Esophagus (tissue), 2 donors: ENCODE data around the gene SEC24B. TPM values are rescaled to one million over a fixed set of nuclear protein-coding genes. Genes with fewer than 3 reads are reported as not detected.

ENCODE experiments used
- H3K27ac ChIP-seq, 2 donors: one replicate each; pipeline ENCODE4 v1.5.1; 2013; ENCODE audit warnings: low read depth in 2 of 2, mild to moderate bottlenecking in 2 of 2, inconsistent platforms in 1 of 2, low read length in 1 of 2, moderate library complexity in 1 of 2
- H3K27me3 ChIP-seq, 2 donors: one replicate each; pipeline ENCODE4 v1.6.1; 2013; ENCODE audit warnings: low read length in 2 of 2, control low read depth in 1 of 2, mild to moderate bottlenecking in 1 of 2; ENCODE audit not compliant: insufficient read depth in 2 of 2, control insufficient read depth in 1 of 2
- H3K36me3 ChIP-seq, 2 donors: one replicate each; pipeline ENCODE4 v1.6.1; 2013; ENCODE audit warnings: low read length in 1 of 2; ENCODE audit not compliant: control insufficient read depth in 2 of 2, insufficient read depth in 2 of 2
- H3K4me1 ChIP-seq, 2 donors: one replicate each; pipeline ENCODE4 v1.6.1; 2013; ENCODE audit warnings: low read length in 1 of 2; ENCODE audit not compliant: control insufficient read depth in 2 of 2, insufficient read depth in 2 of 2
- H3K4me3 ChIP-seq, 2 donors: one replicate each; pipeline ENCODE4 v1.5.1; 2013; ENCODE audit warnings: low read length in 2 of 2, mild to moderate bottlenecking in 2 of 2, low read depth in 1 of 2, moderate library complexity in 1 of 2
- H3K9me3 ChIP-seq, 2 donors: one replicate each; pipeline ENCODE4 v1.6.1; 2013; ENCODE audit warnings: mild to moderate bottlenecking in 2 of 2, low read depth in 1 of 2, low read length in 1 of 2, moderate library complexity in 1 of 2; ENCODE audit not compliant: control insufficient read depth in 2 of 2, insufficient read depth in 1 of 2
- WGBS, 2 donors: extraction: QIAGEN DNeasy Blood & Tissue Kit; methylation state at CpG; one replicate each; pipeline ENCODE4 v1.1.7; 2013; 5-methylcytosine and 5-hydroxymethylcytosine counted together
- polyA plus RNA-seq, 2 donors: library from polyadenylated mRNA; stranded (reverse); fragments of 200-250 nt; gene quantifications; one replicate each; pipeline ENCODE4 v1.2.3, GENCODE V29; 2013
- donor health status: healthy with polysubstance abuse.
- donor health status: Bipolar disorder and iron deficiency.

Gene SEC24B
- polyA plus RNA-seq, 2 donors: 7.4 to 10.0 TPM

GRCh38 chr4:109408711-109409110, 24.9 kb upstream of the SEC24B start:
- Histone ChIP-seq H3K4me3 (no peak overlapping the region), H3K27ac (no peak overlapping the region), H3K4me1 (no peaks in the 10 kb centered on the region), H3K9me3 (no peaks in the 10 kb centered on the region), H3K36me3 (no peaks in the 10 kb centered on the region), H3K27me3 (no peaks in the 10 kb centered on the region)
- 72 to 77% methylated on average over 3 of the region's 3 CpGs for WGBS, 2 donors

GRCh38 chr4:109410226-109410625, 23.4 kb upstream of the SEC24B start:
- H3K27ac ChIP-seq: no peak overlapping the region
- no peaks in the 10 kb centered on the region for H3K36me3 ChIP-seq
- no peaks in the 10 kb centered on the region for H3K9me3 ChIP-seq
- WGBS, 2 donors: 90 to 93% methylated on average over 9 of the region's 9 CpGs
- H3K4me3 ChIP-seq: no peak overlapping the region
- H3K4me1 ChIP-seq: no peaks in the 10 kb centered on the region
- no peaks in the 10 kb centered on the region for H3K27me3 ChIP-seq

- 76 to 82% methylated on average over 3 of the region's 3 CpGs for WGBS, 2 donors
- H3K27me3 ChIP-seq: no peaks in the 10 kb centered on the region
- no peaks in the 10 kb centered on the region for H3K4me1 ChIP-seq
Measured at GRCh38 chr4:109410776-109411175, 22.8 kb upstream of the SEC24B start.

GRCh38 chr4:109411964-109412363, 21.7 kb upstream of the SEC24B start:
- Histone ChIP-seq H3K36me3 (no peaks in the 10 kb centered on the region), H3K27me3 (no peaks in the 10 kb centered on the region), H3K27ac (no peak overlapping the region), H3K4me3 (no peak overlapping the region), H3K9me3 (no peaks in the 10 kb centered on the region), H3K4me1 (no peaks in the 10 kb centered on the region)
- WGBS, 2 donors: 59 to 67% methylated on average over 2 of the region's 2 CpGs

More at GRCh38 chr4:109410776-109411175, 22.8 kb upstream of the SEC24B start:
- no peak overlapping the region for H3K27ac ChIP-seq
- no peaks in the 10 kb centered on the region for H3K36me3 ChIP-seq
- no peak overlapping the region for H3K4me3 ChIP-seq
- no peaks in the 10 kb centered on the region for H3K9me3 ChIP-seq

- Histone ChIP-seq H3K27ac (no peak overlapping the region), H3K36me3 (no peaks in the 10 kb centered on the region)
- 60 to 90% methylated on average over 1 of the region's 1 CpG for WGBS, 2 donors
Measured at GRCh38 chr4:109412776-109413175, 20.8 kb upstream of the SEC24B start.

GRCh38 chr4:109414938-109415337, 18.7 kb upstream of the SEC24B start:
- H3K36me3 ChIP-seq: no peaks in the 10 kb centered on the region
- H3K9me3 ChIP-seq: no peaks in the 10 kb centered on the region
- H3K27me3 ChIP-seq: no peaks in the 10 kb centered on the region
- no peaks in the 10 kb centered on the region for H3K4me1 ChIP-seq
- H3K27ac ChIP-seq: no peak overlapping the region
- H3K4me3 ChIP-seq: no peak overlapping the region
- 40 to 52% methylated on average over 1 of the region's 1 CpG for WGBS, 2 donors

More at GRCh38 chr4:109412776-109413175, 20.8 kb upstream of the SEC24B start:
- no peak overlapping the region for H3K4me3 ChIP-seq
- no peaks in the 10 kb centered on the region for H3K4me1 ChIP-seq
- H3K9me3 ChIP-seq: no peaks in the 10 kb centered on the region
- H3K27me3 ChIP-seq: no peaks in the 10 kb centered on the region

GRCh38 chr4:109418588-109418987, 15.0 kb upstream of the SEC24B start:
- WGBS, 2 donors: 93 to 97% methylated on average over 1 of the region's 1 CpG
- no peaks in the 10 kb centered on the region for H3K36me3 ChIP-seq

GRCh38 chr4:109419679-109420078, 13.9 kb upstream of the SEC24B start:
- Histone ChIP-seq H3K27me3 (no peaks in the 10 kb centered on the region), H3K36me3 (no peaks in the 10 kb centered on the region), H3K9me3 (no peaks in the 10 kb centered on the region), H3K4me3 (no peak overlapping the region), H3K27ac (no peak overlapping the region), H3K4me1 (no peaks in the 10 kb centered on the region)
- WGBS, 2 donors: 95 to 96% methylated on average over 2 of the region's 2 CpGs

More at GRCh38 chr4:109418588-109418987, 15.0 kb upstream of the SEC24B start:
- no peaks in the 10 kb centered on the region for H3K4me1 ChIP-seq
- no peak overlapping the region for H3K4me3 ChIP-seq
- H3K9me3 ChIP-seq: no peaks in the 10 kb centered on the region
- H3K27ac ChIP-seq: no peak overlapping the region
- no peaks in the 10 kb centered on the region for H3K27me3 ChIP-seq

GRCh38 chr4:109424093-109424841, 9.3 kb upstream of the SEC24B start:
- Histone ChIP-seq H3K27ac (no peak overlapping the region), H3K27me3 (no peaks in the 10 kb centered on the region), H3K4me1 (no peaks in the 10 kb centered on the region), H3K9me3 (no peaks in the 10 kb centered on the region), H3K4me3 (no peak overlapping the region), H3K36me3 (no peaks in the 10 kb centered on the region)
- 89 to 90% methylated on average over 19 of the region's 19 CpGs for WGBS, 2 donors

GRCh38 chr4:109425405-109425804, 8.2 kb upstream of the SEC24B start:
- H3K27me3 ChIP-seq: no peaks in the 10 kb centered on the region
- no peaks in the 10 kb centered on the region for H3K9me3 ChIP-seq
- no peaks in the 10 kb centered on the region for H3K4me1 ChIP-seq
- 94% methylated on average over 4 of the region's 4 CpGs for WGBS, 2 donors
- no peak overlapping the region for H3K4me3 ChIP-seq
- H3K36me3 ChIP-seq: no peaks in the 10 kb centered on the region
- no peak overlapping the region for H3K27ac ChIP-seq
